GM21367 (cell line): ENCODE measurements around the gene NKAIN4.
A peak's percentile ranks its signal among the peaks of the same experiment; 100 is the strongest.

Experiments
- ATAC-seq: cut with Tn5 transposase; IDR thresholded peaks from one replicate; pipeline ENCODE4 v1.9.1; 2021; ENCODE audit not compliant: unreplicated experiment

The NKAIN4 gene

DNA sequence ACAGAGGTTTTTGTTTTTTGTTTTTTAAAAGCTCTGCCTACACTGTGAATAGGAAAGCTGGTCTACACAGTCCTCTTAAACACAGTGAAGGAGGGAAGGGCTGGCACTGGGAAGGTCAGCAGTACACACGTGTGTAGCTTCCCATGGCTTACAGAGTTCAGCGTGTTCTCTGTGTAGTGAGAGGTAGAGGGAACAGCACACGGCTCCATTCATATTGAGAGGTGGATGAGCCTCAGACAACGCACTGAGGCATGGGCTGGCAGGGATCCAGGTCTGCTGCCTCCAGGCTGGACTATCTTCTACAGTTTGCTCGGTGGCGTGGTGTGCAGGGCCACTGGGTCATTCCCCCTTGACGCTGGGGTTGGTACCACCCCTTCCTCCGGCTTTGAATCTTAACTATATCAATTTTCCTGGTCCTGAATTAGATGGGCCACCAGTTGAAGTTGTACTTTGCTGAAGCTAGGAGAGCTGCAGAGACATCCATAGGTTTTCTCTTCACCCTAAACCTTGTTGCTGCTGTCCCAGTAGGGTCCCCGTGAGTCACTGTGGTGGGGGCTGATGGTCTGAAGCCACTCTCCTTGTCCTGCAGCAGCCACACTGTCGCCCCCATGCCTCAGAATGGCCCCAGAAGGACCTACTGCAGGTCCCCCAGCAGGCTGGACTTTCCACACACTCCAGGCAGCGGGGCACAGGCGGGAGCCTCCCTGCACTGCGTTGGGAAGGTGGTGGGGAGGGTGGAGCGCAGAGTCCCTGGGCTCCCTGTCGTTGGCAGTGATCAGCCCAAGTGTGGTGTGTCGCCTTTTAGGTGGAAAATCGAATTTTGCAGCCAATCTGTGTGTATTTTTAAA, 20.3 kb upstream of the NKAIN4 start:
- no peak for ATAC-seq

DNA sequence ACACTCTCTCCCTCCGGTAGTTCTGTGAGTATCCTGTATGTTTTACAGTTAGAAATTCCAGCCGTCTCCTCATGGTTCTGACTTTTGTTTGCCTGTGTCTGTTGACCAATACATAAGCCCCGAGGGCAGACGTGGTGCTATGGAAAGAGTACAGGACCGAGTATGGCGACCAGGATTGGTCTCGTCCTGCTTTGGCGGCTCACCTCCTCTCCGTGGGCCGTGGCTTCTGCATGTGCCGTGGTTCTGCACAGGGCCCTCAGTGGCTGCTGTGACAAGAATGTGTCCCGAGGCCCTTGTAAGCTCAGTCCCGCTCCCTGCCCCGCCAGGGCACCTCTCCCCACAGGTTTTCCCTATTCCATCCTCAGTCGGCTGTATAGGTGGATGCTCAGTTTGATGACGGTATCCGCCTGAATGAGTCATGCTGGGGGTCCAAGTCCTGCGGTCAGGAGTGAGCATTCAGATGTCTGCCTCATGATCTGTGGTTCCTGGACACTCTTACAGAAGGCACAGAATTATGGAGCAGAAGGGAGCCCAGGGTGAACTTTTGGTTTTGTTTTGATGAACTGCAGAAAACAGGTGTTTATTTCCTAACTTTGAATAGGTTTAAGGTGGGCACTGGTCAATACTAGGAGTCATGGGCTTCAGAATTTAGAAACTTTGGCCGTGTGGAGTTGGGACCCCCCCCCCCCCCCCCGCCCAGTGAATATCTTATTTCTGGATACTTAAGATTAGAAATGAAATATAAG, 19.5 kb upstream of the NKAIN4 start:
- ATAC-seq, result no peak

DNA sequence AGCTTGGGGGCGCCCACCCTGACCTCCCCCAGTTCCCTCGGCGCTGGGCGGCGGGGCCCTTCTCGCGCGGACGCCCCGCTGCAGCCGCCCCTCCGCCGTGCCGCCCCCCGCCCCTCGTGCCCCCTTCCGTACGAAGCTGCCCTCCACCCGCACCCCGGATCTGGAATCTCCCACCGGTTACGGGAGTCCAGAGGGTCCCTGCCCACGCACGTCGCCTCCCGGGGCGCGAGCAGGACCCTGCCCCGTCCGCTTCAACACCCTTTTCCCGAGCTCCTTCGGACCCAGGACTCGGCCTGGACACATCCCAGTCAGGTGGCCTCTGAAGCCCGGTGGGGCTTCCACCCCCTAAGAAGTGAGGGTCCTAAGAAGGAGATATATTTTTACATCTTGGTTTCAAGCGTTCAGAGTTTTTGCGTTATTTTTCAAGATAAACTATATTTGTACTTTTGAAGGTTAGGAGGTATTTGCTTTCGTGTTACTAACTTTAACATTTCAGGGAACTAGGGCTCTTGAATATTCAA, 18.9 kb upstream of the NKAIN4 start:
- ATAC-seq, result no peak

DNA sequence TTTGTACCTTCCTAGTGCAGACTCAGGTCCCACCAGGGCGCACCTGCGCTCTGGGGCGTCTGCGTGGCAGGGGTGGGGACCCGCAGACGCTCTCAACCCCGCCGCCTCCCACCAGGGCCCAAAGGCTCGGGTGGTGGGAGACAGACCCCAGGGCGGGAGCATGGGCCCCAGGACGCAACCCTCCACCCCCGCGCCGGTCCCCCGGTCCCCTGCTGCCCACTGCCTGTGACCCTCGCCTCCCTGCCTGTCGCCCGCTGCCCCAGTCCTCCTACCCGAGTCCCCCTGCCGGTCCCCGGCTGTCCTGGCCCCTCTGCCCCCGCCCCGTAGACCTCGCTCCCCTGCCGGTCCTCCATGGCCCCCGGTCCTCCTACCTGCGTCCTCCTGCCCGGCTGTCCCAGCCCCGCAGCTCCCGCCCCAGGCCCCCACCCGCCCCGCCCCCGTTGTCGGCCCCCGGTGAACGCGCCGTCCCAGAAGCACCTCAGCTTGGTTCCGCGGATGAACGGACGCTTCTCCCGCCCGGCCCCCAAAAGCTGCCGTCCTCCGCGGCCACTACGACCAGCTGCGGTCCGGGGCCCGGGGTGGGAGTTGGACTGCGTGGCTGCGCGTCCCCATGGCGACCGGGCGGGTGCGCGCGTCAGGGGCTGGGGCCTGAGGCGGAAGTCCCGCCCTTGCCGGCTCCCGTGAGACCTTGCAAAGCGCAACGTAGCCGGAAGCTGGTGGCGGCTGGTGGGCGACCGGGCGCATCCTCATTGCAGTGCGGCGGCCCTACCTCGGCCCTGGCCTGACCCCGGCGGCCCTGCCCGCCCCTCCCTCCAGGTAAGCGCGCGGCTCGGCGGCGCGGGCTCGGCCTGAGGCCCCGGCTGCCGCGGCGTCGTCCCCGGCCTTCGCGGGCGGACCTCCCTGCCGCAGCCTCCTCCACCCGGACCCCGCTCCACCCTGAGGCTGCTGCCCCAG, 18.1 kb upstream of the NKAIN4 start, which contains the start of gene ARFGAP1:
TSS of gene ARFGAP1 (plus strand) at position 709 of the 954 bp plus-strand sequence. CDS start 2,768 bp downstream, outside the sequence.
- ATAC-seq, result peak; percentile 80

DNA sequence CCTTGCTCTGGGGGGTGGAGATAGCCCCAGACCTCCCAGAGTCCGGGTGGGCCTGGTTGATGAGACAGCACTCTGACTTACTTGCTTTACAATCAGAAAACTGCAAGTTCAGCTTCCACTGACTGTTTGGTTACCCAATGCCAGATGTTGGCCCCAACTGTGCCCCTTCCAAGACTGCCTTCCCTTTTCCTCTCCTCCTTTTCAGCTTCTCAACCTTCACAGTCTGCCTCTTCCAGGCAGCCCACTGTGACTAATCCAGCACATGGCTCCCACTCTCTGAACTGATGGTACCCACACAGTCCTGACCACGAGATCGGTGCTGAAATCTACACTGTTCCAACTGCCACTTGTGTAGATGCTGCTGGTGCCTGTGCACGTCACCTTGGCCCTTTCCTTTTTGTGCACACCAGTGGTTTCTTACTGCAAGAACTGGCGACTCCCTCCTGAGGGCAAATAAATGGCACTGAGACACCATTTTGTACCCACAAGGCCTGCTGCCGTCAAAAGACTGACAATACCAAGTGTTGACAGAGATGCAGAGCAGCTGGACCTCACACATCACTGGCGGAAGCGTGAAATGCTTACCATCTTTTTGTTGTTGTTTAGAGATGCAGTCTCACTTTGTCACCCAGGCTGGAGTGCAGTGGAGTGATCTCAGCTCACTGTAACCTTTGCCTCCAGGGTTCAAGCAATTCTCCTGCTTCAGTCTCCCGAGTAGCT, 16.5 kb upstream of the NKAIN4 start:
- ATAC-seq, result no peak

DNA sequence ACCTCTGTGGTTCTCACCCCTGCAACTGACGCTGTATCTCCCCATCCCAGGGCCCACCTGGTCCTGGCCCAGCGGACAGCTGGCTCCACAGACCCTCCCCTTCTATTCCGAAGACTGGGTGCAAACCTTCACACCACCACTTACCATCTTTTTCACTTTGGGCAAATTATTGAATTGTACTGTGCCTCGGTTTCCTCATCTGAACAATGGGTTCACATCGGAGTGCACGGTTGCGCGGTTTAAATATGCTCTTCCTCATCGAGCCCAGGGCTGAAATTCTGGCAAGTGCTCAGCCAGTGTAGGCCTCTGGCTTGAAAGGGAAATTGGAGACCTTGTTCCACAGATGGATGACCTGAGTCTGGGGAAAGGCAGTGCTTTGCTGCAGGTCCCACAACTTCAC, 15.5 kb upstream of the NKAIN4 start:
- no peak for ATAC-seq

DNA sequence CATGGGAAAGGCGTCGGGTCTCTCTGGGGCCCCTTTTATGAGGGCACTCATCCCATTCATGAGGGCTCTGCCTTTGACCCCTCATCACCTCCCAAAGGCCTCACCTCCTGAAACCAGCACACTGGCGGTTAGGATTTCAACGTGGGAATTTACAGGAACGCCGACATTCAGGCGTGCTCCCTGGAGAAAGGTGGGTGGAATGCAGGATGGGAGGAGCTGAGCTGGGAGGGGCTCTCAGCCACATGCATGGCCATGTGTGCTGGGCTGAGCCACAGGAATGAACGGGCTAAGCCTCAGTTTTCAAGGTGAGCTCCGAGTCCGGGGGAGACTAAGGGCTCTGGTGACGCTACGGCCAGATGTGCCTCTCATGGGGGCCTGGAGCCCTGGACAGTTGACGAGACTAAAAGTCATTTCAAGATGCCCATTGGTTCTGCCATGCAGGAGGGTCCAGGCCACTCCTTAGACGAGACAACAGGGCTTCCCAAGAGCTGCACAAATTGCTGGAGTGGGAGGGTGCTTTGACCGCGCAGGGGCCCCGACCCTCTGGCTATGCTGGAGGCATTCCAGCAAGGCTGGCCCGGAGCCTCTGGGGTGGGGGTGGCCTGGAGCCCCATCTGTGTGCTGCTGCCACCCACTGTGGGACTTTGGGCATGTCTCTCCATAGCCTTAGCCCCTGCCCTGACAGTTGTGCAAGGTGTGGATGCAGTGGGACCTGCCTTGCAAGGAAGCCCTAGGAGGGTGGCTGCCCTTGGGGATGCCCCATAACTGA, 14.6 kb upstream of the NKAIN4 start:
- ATAC-seq, result no peak

DNA sequence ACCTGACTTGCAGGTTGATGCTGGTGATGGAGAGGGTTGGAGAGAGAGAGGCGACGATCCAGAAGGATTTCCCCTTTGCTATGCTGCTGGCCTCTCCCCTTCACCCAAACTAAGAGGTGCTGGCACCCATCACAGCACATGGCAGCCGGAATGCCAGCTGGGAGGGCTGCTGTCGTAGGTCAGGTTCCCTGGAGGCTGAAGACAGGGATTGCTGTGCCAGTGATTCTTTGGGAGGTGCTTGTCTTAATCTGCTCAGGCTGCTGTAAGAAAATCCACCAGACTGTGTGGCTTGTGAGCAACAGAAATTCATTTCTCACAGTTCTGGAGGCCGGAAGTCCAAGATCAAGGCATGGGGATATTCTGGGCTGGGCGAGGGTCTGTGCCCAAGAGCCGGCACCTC, 14.0 kb upstream of the NKAIN4 start:
- no peak for ATAC-seq

DNA sequence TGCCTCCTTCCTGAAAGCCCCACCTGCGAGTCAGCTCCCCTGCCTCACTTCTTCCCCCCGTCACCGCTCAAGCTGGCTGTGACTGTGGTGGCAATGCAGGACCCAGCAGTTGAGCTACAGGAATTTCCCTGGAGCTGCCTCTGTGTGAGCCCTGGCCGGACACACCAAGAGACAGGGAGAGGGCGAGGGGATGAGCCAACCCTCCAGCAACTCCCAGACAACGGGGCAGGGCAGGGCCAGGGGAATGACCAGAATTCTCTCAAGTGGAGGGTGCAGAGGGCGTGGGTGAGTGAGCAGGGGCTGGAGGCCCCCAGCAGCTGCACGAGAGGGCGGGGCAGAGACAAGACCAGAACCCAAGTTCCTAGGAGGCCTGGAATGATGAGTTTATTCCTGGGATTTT, 13.4 kb upstream of the NKAIN4 start:
- no peak for ATAC-seq

DNA sequence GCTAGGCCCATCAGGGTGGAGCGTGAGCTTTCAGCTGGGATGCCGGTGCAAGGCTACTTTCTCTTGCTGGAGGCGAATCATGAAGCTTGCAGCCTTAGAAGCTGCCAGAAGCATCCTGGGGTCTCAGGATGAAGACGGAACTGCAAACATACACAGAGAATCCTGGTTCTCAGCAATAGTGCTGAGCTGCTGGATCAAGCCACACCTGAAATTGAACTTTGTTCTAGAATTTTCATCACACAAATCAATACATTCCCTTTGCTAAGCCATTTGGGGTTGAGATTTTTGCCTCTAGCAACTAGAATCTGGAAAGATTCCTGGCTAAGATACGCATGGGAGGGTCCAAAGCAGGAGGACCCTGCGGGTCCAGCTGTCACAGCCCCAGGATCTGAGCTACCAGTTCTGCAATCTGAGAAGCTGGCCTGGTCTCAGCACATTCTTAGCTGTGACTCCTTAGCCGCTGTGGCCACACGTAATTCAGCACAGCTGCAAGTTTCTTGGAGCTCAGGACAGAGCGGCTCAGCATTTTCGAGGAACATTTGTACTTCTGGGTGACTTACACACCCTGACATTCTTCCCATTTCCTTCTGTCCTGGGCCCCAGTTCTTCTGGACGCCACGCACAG, 11.7 kb upstream of the NKAIN4 start:
- no peak for ATAC-seq

DNA sequence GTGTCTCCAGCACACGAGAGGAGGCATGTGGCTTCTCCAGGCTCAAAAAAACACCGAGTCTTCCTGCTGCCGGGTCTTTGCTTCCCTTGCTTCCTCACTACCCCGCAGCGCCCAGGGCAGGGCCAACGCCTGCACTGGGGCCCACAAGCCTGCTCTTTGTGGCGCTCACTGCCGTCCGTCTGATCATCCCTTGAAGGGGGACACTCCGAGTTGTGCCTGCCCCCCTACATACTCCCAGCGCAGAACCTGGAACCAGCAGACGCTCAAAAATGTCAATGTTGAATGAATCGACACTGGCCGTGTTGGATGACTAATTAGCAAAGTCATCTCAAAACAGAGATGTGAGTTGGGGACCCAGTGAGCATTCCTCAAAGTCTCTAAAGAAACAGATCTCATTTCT, 10.3 kb upstream of the NKAIN4 start:
- ATAC-seq, result no peak

DNA sequence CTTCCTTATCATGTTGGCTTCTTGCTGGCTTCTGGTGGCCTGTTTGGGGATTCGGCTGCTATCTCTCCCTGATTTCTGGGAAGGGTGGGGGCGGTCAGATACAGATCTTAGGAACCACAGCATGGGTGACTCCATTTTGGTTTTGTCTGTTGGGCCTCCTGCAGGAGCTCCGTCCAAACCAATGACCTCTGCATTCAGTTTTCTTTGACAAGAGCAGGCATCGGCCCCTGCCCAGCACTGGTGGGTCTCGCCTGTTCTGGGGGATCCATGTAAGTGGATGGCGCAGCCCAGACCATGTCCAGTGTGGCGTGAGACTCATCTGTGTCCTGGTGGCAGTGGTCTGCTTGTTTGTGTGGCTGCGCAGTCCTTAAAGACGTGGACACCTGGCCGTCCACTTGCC, 9.7 kb upstream of the NKAIN4 start:
- no peak for ATAC-seq

DNA sequence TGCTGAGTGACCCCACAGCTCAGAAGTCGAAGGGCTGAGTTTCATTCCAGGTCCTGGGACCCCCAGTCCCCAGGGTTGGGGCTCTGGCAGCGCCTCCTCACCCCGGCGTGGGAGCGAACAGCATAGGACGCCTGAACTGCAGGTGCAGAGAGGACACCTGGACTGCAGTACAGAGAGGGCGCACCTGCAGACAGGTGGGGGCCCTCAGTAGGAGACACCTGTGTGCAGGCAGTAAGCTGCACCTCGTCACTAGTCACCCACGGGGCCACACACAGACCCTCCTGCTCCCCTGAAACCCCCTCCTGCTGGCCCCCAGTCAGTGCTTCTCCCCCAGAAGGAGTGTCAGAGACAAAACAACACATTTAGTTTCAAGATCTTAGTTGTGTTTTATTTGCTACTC, 8.6 kb upstream of the NKAIN4 start:
- ATAC-seq, result no peak

DNA sequence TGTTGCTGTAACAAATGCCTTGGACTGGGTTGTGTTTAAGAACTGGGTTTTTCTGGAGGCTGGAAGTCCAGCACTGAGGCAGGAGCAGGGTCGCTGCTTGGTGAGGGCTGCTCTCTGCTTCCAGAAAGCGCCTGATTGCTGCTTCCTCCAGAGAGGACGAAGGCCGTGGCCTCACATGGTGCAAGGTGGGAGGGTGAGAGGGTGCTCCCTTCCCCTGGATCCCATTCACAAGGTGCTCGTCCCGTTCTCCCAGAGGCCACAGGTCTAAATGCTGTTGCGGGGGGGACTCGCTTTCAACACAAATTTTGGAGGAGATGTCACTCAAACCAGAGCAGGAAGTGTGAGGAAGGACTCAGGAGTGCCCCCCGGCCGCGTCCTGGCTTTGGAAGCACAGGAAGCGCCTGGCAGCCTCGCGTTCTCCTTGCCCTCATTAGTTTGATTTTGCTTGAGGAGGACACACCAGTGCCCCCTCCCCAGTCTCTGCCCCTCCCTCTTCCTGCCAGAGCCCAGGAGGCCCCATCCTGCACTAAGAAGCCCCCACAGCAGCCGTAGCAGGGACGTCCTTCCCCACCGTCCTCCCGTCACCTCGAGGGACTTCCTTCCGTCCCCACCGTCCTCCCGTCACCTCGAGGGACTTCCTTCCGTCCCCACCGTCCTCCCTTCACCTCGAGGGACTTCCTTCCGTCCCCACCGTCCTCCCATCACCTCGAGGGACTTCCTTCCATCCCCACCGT, 7.7 kb upstream of the NKAIN4 start:
- no peak for ATAC-seq

DNA sequence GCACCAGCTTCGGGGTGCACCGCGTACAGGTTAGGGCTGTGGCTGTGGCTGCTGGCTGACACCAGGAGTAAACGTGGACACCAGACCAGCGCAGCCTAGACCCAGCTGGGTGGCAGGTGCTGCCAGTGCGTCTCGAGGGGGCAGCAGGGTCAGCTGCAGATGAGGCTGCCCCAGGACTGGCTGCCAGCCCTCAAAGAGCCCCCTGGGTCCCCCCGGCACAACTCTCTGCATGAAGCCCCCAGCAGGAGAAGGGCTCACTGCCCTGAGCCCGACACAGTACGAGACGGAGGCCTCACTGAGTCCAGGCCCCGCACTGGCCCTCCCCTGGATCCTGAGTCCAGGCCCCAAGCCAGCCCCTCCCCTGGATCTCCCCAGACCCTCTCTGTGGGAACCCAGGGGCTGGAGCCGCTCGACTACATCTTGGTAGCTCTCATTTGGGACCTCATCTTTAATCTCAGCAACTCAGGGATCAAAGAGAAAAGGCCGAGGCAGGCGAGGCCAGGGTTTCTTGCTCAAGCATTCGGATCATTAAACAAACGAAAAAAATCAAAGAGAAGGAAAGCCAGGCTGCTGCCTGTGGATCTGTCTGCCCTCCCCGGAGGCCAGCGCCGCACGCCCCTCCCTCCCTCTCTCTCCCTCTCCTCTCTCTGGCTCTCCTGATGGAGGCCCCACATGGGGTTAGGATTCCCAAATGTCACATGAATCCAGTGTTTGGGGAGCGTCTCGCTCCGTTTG, 7.0 kb upstream of the NKAIN4 start:
- no peak for ATAC-seq

DNA sequence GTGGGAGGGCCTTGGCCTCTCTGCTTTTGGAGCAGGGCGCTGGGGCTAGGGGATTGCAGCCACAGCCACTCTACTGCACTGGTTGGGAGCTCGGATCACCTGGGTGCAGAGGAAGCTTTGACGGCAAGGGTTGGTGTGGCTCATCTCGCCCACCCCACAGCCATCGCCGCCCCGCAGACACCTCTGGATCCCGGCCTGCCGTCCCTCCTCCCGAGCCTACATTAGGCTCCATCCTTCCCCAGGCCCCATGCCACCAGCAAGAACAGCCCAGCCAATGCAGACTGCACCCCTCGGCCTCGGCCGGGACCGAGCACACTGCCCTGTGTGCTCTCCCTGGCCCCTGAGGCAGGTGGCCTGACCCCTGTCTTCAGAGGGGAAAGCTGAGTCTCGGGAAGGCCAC, 6.3 kb upstream of the NKAIN4 start:
- no peak for ATAC-seq

DNA sequence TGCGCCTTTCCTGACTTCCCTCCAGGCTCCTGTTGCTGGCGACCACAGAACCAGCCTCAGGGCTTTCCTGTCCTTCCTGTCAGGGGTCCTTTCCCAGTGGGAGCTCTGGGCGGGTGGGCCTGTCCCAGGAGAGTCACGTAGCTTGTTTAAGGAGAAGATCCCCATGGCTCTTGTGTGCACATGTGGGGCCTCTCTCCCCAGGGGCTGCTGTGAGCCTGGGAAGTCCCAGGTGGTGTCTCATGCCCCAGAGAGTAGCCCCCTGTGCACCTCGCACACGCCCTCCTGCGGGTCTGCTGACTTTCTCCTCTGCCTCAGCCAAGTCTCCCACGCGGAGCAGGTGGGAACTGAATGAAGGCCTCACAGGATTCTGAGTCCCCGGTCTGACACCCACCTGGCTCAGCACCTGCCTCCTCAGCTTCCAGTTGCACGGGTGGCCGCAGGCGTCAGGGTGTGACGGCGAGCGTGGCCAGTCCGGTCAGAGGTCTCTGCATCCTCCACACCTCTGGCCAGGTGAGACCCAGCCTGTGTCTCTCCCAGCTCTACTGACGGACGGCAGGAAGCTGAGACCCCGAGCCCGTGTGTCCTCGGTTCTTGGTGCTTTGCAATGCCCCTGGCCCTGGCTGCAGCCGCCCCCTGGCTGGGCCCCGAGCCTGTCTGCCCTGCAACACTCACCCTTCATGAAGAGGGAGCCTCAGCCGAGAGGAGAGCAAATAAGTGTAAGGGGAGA, 5.6 kb upstream of the NKAIN4 start:
- no peak for ATAC-seq
